NCI-H2196 treated with DMSO at 0.1 percent for 48 hours (cell line): ENCODE results near the gene ERVMER34-1.

Experiments used
- DNase-seq: peaks from one replicate; lab custom pipeline; 2025; ENCODE audit not compliant: unreplicated experiment; lab: John Stamatoyannopoulos, UW

Gene ERVMER34-1

GRCh38 chr4:52721968-52722815 is 29.0 kb downstream of the ERVMER34-1 start:
- DNase-seq: peak; percentile 88

GRCh38 chr4:52718123-52718522 is 33.1 kb downstream of the ERVMER34-1 start:
- DNase-seq: no peak

- no peak for DNase-seq
Observed at GRCh38 chr4:52716364-52717151, 34.7 kb downstream of the ERVMER34-1 start.

GRCh38 chr4:52715914-52716313 is 35.3 kb downstream of the ERVMER34-1 start:
- no peak for DNase-seq

- no peak for DNase-seq
Observed at GRCh38 chr4:52715255-52715897, 35.8 kb downstream of the ERVMER34-1 start.

GRCh38 chr4:52714597-52715254 is 36.5 kb downstream of the ERVMER34-1 start:
- no peak for DNase-seq

GRCh38 chr4:52713456-52713937 is 37.7 kb downstream of the ERVMER34-1 start:
- no peak for DNase-seq

- DNase-seq: peak; percentile 97
Observed at GRCh38 chr4:52712251-52713130, 38.7 kb downstream of the ERVMER34-1 start.

- DNase-seq: no peak
Observed at GRCh38 chr4:52711834-52712250, 39.4 kb downstream of the ERVMER34-1 start.

GRCh38 chr4:52711272-52711671 is 40.0 kb downstream of the ERVMER34-1 start:
- no peak for DNase-seq

GRCh38 chr4:52709155-52709554 is 42.1 kb downstream of the ERVMER34-1 start:
- DNase-seq: no peak

GRCh38 chr4:52704661-52705060 is 46.6 kb downstream of the ERVMER34-1 start:
- DNase-seq: no peak

GRCh38 chr4:52704133-52704532 is 47.1 kb downstream of the ERVMER34-1 start:
- no peak for DNase-seq

GRCh38 chr4:52701207-52701606 is 50.0 kb downstream of the ERVMER34-1 start:
- DNase-seq: no peak

- DNase-seq: no peak
Observed at GRCh38 chr4:52694936-52695335, 56.3 kb downstream of the ERVMER34-1 start.

GRCh38 chr4:52693492-52693891 is 57.7 kb downstream of the ERVMER34-1 start:
- no peak for DNase-seq
